IPS-NIHi11 (cell line): ENCODE measurements around the gene XXYLT1.

Experiments used
- DNase-seq: peaks from one replicate; pipeline ENCODE4 v3.0.0; 2012; ENCODE audit warnings: mixed read lengths, low spot score

Gene XXYLT1

DNA sequence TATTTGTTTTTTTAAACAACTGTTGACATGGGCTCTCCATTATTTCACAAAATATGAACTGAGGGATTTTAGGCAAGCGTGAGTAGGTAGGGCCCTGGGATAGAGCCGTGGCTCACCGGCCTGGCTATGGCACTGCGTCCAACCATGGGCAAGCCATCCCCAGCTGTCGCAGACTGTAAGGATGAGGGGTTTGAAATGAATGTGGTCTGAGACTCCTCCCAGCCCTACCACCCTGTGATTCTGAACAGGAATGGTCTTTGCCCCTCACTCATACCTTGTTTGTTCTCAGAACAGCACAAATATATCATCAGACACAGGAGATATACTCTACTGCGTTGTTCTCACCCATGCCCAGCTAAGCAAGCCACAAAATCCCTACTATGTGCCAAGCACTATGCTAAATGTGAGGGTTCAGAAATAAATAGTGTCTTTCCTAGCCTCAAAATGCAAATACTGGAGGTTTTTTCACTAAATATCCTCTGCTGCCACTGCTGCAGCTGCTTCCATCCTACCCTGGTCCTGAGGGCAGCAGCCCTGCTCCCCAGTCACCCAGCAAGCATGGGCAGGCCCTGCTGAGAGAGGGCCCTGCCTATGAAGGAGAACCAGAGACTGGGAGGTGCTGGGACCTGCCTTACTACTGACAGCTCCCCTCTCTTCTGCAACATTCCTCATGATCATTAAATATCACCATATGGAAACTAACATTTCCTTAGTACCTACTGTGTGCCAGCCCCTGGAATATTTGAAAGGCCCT, 102.8 kb downstream of the XXYLT1 start:
- DNase-seq: no peak

DNA sequence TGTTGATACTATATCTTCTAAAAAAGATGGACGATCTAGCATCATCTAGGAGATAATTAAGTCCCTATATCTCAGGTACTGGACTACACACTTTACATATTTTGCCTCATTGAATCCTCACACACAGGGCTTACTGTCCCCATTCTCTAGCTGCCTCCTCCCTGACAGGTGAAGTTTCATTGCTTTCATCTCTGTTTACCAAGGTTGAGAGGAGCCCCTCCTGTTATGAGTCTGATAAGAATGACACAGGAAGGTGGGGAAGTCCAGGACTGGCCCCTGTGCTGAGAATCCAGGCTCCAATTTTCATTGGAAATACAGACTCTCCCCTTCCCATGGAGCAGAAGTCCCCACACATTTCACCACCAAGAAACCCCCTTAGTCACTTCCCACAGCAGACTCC, 105.2 kb downstream of the XXYLT1 start:
- no peak for DNase-seq

DNA sequence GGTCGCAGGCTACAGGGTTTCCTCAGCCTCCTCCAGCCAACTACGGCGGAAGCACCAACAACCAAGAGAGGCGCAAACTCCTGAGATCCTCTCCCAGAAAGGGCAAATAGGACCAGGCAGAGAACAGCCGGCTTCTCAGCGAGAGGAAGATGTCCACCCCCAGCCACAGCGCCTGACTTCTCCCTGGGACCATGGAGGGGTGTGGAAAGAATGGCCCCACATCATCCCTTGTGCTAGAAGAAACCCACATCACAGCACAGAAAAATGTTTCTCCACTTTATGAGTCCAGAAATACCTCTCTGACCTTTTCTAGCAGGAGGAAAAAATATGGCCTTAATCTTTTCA, 105.7 kb downstream of the XXYLT1 start:
- no peak for DNase-seq

DNA sequence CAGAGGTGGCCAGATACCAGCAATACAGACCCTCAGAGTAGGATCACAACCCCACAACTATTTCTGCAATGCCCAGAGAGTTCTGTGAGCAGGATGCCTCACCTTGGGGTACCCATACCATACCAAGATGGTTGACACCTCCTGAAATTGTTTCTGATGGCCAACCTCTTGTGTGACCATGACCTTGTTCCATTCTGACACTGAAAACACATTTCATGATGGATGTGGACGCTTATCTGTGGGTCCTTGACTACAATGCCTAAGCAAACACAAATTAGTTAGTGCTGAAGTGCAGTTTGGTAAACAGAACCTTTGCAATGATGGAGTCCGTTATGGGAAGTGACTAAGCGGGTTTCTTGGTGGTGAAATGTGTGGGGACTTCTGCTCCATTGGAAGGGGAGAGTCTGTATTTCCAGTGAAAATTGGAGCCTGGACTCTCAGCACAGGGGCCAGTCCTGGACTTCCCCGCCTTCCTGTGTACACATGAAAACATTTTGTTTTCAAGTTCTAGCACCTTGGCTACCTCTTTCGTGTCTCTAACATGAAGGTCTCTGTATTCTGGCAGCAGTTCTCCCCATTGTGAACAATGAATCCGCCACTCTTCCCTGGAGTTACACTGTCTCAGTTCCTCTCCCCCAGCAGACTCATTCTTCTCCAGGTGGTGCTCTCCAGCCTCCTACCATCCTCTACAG, 106.2 kb downstream of the XXYLT1 start:
- DNase-seq: no peak

DNA sequence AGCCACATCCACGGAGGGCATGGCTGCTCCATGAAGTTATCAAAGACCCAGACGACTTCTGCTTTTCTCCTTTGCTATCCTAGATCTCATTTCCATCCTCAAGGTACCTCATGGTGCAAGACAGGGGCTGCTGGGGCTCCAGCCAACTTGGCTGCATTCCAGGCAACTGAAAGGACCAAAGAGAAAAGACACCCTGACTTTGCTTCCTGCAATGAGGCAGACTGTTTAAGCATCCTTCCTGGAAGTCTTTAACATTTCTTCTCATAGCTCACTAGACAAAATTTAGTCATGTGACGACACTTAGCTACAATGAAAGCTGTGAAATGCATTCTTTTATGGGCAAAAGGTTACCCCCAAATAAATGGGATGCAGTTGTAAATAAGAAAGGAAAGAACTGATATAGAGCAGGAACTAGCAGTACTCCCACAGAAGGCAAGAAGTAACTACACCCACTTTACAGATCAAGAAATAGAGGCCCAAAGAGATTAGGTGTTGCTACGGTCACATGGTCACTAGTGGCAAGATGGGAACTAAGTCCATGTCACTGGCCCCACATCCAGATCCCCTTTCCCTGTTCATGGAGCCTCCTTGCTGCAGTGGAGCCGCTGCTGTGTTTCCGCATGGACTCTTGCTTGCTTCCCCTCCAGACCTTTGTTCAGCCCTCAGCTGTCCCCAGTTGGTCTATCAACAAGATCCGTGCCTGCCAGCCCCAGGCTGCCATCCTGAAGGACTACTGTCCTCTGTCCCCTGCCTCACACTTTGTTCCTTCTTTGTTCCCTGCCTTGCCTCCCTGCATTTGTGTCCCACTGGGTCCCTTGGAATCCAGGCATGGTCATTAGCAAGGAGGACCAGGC, 107.0 kb downstream of the XXYLT1 start:
- DNase-seq: no peak

DNA sequence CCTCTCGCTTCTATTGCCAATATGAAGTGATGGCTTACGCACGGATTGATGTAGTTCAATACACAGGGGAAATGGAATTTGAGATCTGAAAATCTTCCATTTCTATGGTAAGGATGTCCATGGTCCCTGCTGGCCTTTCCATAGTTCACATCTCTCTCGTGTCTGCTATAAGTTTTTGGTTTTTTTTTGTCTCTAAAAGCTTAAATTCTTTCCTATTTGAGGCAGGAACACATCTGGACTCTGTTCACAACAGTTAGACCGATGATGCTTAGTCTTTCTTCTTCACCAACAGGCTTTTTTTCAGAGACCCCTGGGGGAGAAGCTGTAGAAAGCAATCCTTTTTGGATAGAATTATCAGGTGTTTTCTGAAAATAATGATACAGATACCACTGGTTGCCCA, 108.1 kb downstream of the XXYLT1 start:
- no peak for DNase-seq

DNA sequence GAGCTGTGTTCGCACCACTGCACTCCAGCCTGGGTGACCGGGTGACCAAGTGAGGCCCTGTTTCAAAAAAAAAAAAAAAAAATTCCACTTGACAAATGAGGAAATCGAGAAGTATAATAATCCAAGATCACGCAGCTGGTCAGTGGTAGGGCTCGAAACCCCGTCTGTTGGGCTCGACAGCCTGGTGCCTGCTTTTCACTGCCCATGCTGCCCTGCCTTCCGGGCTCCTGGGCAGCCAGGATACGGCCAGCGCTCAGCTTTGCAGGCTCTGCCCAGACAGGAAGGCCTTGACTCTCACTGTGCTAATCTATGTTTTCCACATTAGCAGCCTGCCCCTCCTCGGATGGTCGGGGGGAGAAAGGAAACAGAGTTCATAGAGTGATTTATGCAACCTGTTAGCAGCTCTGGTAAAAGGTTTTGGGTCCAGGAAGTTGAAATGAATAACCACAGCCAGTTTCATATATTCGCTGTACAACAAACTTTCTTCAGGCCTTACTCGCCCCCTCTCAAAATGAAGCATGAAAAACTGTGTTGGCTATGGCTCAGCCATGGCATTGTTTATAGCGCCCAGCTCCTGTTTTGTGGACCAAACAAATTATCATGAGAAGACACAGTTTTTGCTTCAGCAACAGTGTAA, 108.8 kb downstream of the XXYLT1 start:
- no peak for DNase-seq

DNA sequence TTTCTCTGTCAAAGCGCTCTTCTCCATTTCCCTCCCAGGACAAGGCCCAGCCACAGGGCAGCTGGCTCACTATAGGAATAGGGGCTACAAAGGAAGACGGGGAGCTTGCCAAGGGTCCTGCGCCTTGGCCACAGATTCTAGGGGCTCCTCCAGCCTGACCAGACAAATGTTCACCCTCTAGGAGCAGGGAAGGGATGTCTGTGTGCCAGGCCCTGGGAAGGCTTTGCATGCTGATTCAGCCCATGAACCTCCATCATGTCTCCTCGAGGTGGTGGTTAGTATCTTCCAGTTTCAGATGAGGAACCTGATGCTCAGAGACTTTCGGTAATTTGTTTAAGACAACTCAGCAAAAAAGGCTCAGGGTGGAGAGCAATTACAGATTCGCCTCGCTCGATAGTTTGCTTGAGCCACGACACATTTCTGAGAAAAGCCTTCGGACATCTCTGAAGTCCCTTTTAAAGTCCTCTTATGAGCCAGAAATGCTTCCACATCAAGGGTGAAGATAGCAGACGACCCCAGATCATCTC, 110.0 kb downstream of the XXYLT1 start:
- no peak for DNase-seq

DNA sequence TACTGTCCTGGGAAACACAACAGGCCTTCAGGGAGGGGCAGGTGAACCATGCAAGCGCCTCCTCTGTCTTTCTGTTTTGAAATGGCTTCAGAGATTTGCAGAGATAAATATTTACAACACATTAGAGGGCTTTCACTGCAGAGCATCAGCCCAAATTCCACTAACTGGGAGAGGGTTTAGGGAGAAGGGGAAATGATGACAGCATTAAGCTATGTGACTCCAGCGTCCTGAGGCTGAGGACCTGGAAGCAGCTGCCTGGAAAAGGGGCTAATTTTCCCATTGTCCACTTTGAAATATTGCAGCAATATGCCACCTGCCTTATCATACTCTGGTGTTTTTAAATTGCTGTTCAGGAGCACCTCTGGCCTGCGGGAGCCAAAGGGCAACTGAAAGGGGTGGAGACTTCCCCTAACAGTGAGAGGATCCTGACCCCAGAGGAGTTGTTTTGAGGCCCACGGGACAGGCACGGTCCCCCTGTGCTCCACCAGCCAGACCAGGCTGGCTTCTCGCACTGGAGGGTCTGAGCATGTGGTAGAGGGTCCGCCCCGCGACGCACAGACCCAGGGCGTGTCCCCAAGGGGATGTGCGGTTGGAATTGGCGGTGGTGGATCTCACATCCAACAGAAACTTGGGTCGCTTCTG, 110.6 kb downstream of the XXYLT1 start:
- peak; percentile 44 for DNase-seq

DNA sequence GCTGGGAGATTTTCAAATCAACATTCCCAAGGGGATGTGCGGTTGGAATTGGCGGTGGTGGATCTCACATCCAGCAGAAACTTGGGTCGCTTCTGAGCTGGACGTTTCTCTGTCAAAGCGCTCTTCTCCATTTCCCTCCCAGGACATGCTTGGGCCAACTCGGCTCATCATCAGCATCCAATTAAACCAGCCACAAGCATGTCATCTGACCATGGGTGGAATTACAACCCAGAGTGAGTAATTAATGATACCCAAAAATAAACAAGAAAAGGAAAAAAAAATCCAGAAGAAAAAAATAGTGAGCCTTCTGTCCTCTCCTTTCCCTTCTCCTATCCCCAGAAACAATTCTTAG, 111.2 kb downstream of the XXYLT1 start:
- DNase-seq: no peak

DNA sequence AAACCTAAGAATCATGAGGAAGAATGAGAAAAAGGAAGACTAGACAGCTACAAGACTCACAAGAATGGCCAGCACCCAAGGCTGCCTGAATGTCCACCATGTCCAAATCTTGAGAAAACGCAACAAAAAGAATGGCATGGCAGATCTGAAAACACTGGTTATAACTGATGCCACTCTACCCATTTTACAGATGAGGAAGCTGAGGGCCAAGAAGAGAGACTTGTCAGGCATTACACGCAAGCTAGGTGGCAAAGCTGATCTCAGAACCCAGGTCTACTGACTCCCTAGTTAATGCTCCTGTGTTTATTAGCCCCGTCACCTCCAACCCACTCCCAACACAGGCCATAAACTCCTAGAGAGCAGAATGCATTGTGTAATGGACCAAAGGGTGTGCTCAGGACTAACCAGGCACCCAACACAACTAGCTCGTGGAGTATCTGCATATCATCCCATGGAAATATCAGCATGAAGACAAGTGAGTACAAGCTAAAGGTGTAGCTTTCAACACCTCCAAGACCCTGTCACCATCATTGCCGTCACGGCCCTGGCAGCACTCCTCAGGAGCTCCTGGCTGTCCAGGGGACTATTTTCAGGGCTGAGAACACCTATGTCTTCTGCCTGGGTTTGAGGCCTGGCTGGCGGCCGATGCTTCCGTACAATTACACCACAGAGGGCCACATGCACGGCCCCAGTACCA, 111.7 kb downstream of the XXYLT1 start:
- DNase-seq: no peak

DNA sequence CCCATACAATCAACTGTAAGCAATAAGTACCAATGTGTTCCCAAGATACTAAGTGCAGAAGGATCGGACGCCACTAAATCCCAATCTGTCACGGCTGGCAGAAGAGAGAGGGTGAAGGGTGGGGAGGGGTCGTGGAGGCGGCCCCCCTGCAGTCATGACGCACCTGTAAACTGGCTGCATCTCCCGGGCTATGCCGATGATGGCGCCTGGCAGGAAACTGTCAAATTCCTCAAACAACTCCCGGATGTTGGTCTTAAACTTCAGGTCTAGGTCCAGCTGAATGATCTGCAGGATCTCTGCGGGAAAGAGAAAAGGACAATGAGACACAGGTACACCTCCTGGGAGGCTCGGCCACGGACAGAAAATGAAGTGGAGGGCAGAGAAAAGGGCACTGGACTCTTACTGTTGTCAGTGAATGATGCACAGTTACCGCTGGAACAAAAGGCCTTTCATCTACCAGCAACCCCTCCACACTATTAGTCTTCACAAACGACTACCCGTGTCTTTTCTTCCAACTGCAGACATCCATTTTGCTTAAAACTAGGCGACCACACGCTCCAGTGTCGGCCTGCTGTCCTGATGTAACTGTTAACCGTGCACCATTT, 114.6 kb downstream of the XXYLT1 start:
- DNase-seq: no peak

DNA sequence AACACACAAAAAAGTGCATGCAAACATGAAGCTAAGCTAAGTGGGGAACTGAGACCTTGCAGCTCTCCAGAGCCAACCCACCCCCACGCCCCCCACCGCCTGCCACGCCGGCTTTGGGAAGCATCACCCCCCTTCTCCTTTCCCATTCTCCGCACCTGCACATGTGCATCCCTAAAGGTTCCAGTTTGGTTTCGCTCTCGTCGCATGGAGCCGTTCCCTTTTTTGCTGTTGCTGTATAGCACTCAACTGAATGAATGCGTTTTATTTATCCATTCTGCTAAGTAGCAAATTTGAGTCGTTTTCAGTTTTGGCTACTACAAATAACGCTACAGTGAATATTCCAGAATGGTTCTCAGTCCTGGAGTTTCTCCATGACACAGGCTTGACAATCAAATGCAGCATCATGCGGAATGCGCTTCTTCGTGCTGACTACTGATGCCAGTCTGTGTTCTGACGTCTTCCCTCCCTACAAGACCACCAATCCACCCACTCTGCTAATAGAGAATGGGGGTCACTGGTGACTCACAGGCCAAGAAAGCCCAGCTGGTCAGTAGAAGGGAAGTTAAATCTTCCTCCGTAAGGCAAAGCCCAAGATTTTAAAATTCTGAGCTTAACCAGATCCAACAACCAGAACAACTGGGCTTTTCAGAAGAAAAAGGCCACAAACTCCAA, 115.3 kb downstream of the XXYLT1 start:
- no peak for DNase-seq

DNA sequence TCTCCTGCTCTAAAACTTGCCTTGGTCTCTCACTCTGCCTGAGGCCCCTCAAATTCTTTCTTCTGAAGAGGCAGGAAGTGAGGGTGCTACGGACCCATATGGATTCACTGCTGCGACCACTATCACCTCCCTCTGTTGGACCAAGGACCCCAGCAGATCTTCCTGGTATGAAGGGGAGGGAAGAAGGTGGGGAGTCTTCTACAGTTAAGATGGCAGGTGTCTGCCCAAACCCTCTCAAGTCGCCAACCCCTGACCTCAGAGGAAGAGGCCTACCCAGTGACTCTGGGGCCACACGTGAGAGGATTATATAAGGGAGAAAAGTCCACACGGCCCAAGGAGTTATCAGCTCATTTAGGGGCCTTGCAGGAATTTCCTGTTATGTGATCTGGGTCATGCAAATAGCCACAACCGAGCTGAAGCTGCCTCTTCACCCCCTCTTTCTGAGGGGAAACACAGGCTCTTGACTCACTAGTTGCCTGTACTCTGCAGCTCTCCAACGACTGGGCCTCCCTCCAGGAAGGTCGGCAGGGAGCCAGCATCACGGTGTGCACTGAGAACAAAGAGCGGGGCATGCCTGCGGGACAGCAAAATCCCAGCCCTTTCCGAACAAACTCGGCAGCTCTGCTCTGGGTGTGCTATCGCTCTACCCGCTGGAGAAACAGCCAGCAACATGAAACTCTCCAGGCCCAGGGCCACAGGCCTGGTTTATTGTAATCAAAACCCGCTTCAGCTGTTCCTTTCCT, 116.0 kb downstream of the XXYLT1 start:
- peak; percentile 79 for DNase-seq

DNA sequence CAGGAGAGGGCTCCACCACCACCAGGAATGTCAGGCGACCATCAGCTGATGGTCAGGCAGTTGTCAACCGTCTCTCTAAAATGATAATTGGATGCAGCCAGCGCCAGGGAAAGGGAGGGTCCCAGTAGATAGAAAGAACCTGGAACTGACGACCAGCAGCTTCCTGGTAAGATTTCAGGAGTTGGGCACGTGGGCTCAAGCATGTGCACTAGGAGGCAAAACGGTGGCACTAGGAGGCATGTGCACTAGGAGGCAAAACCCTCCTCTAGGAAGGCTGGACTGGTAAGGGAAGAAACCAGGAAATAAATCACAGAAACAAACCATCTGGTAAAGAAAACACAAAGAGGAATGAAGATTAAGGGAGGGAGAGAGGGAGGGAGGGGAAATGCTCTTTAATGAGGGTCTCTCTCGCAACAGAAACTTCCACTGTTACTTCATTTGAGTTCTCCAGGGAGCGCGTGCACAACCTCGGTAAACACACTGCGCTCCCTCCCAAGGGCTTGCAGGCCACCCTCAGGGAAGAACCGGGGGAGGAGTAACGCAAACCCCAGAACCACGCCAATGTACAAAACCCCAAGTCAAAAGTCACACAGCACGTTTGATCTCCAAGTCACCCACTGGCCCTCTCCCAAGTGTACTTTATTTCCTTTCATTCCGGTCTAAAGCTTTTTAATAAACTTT, 116.7 kb downstream of the XXYLT1 start:
- no peak for DNase-seq

DNA sequence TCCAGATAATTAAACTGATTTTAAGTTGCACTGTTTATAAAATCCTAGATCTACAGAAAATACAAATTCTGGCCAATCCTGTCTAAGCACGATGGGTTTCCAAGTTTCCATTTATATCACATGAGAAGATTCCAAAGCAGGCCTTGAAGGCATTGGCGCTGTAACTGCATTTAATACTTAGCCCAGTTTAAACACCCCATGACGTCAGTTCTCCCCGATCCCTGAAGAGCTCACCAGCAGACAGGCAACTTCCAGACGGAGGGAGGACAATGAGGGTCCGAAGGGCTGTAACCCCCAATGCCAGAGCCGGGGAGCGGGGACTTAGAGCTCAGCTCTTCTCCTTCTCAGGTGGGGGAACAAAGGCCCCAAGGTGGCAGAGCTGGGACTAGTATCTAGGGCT, 117.3 kb downstream of the XXYLT1 start:
- no peak for DNase-seq

DNA sequence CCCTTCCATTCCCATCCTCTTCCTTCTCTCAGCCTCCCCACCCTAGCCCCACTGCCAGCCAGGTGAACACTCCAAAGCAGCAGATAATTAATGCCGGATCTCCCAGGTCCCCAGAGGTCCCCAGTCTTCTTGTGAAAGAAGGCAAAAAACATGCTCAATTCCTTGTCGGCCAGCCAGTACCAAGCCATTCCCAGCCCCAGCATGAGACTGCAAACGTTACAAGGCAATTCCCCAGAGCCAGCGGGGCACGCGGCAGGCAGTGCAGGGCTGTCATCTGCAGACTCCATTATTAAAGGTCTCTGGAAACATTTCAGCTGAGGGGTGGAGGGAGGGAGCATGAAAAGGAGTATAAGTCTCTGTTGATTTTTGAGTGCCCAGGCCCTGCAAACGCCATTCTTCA, 117.8 kb downstream of the XXYLT1 start:
- DNase-seq: peak; percentile 48

DNA sequence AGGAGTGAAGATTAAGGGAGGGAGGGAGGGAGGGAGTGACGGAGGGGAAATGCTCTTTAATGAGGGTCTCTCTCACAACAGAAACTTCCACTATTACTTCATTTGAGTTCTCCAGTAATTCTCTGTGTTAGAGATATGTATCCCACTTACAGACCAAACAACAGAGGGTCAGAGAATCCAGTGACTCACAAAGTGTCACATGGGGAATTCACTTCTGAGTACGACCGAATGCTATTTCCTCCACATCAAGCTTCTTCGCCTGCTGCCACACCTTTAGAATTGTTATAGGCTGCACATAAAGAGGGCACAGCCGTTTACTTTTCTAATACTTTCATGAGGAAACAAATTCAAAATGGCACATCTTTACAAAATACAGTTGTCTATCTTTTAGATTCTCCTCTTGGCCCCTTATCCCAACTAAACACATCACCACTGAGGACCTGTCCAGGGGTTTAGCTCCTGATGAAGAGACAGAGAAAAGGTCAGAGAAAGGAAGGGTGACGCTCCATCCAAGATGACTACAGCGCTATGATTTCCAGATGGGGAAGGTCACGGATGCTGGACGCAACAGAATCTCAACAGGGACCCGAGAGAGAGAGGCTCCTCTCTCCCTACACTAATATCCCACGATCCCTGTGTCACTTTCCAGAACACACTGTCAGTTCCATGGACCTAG, 119.0 kb downstream of the XXYLT1 start:
- DNase-seq: no peak
